ENCODE data around the gene MUC5B. TPM values are rescaled to one million over a fixed set of nuclear protein-coding genes. Genes with fewer than 3 reads are reported as not detected.

MUC5B gene
- total RNA-seq, 1 donor from 2014 or later = 1.2 TPM

- ATAC-seq (peak; percentile 5), DNase-seq (peak; percentile 60)
- H3K36me3 ChIP-seq = no peaks in the 10 kb centered on the region
- H3K4me3 ChIP-seq = no peak overlapping the region
- H3K27me3 ChIP-seq = peaks cover 42% of the 10 kb centered on the region
- no peaks in the 10 kb centered on the region for H3K9me3 ChIP-seq
- no peak for TF ChIP-seq CTCF (IDR thresholded peaks at IDR 0.05)
- no peaks in the 10 kb centered on the region for H3K4me1 ChIP-seq
- intact Hi-C loops (cut with DNase I) = no loop called here
- H3K27ac ChIP-seq = no peak overlapping the region
Measured at GRCh38 chr11:1218788-1219445, 3.9 kb upstream of the MUC5B start.

- peak; percentile 66 for DNase-seq
- Histone ChIP-seq H3K27me3 (peaks cover 44% of the 10 kb centered on the region), H3K4me3 (no peak overlapping the region), H3K27ac (no peak overlapping the region), H3K9me3 (no peaks in the 10 kb centered on the region), H3K36me3 (no peaks in the 10 kb centered on the region), H3K4me1 (no peaks in the 10 kb centered on the region)
- TF ChIP-seq CTCF (IDR thresholded peaks at IDR 0.05) = no peak
- intact Hi-C loops (cut with DNase I) = no loop called here
- ATAC-seq = no peak
Measured at GRCh38 chr11:1219446-1219833, 3.4 kb upstream of the MUC5B start.

- peaks cover 44% of the 10 kb centered on the region for H3K27me3 ChIP-seq
- no peak overlapping the region for H3K27ac ChIP-seq
- ATAC-seq (peak; percentile 23), DNase-seq (peak; percentile 66)
- no peaks in the 10 kb centered on the region for H3K36me3 ChIP-seq
- H3K9me3 ChIP-seq = no peaks in the 10 kb centered on the region
- H3K4me3 ChIP-seq = no peak overlapping the region
- no peak for TF ChIP-seq CTCF (IDR thresholded peaks at IDR 0.05)
- intact Hi-C loops (cut with DNase I) = no loop called here
- H3K4me1 ChIP-seq = no peaks in the 10 kb centered on the region
Measured at GRCh38 chr11:1219834-1220815, 2.7 kb upstream of the MUC5B start.

GRCh38 chr11:1220941-1221721 lies 1.7 kb upstream of the MUC5B start:
- no peak for TF ChIP-seq CTCF (IDR thresholded peaks at IDR 0.05)
- Histone ChIP-seq H3K27me3 (peaks cover 44% of the 10 kb centered on the region), H3K9me3 (no peaks in the 10 kb centered on the region), H3K4me3 (no peak overlapping the region), H3K36me3 (no peaks in the 10 kb centered on the region), H3K27ac (no peak overlapping the region), H3K4me1 (no peaks in the 10 kb centered on the region)
- intact Hi-C loops (cut with DNase I) = no loop called here
- ATAC-seq (no peak), DNase-seq (peak; percentile 61)

- DNase-seq = peak; percentile 60
- H3K27ac ChIP-seq = no peak overlapping the region
- H3K27me3 ChIP-seq = peaks cover 44% of the 10 kb centered on the region
- no peak for ATAC-seq
- TF ChIP-seq CTCF (IDR thresholded peaks at IDR 0.05) = no peak
- no peak overlapping the region for H3K4me3 ChIP-seq
- no peaks in the 10 kb centered on the region for H3K4me1 ChIP-seq
- no peaks in the 10 kb centered on the region for H3K9me3 ChIP-seq
- H3K36me3 ChIP-seq = no peaks in the 10 kb centered on the region
- intact Hi-C loops (cut with DNase I) = no loop called here
Measured at GRCh38 chr11:1221848-1222311, 986 bp upstream of the MUC5B start.

Data from upper lobe of right lung (tissue), 1 donor.